SK-N-DZ (cell line): ENCODE results near the gene EFS.
"Not testable (repeated sequence)": the region's sequence is repeated elsewhere in the genome, so short reads cannot be mapped to it uniquely, and the experiment has no call there.

Experiments used
- DNase-seq: peaks from one replicate; pipeline ENCODE4 v3.0.0-alpha.2; 2015; ENCODE audit warnings: low spot score

The EFS gene

GRCh38 chr14:23399136-23399535 is 34.2 kb upstream of the EFS start:
- DNase-seq, result no peak

- DNase-seq, result no peak
Measured at GRCh38 chr14:23398348-23398747, 33.4 kb upstream of the EFS start.

GRCh38 chr14:23396781-23397407 is 31.9 kb upstream of the EFS start:
- DNase-seq, result no peak

GRCh38 chr14:23396126-23396525 is 31.2 kb upstream of the EFS start:
- DNase-seq, result no peak

GRCh38 chr14:23392613-23393012 is 27.6 kb upstream of the EFS start:
- DNase-seq, result no peak

GRCh38 chr14:23389871-23390270 is 24.9 kb upstream of the EFS start:
- not testable (repeated sequence) for DNase-seq

GRCh38 chr14:23389396-23389795 is 24.4 kb upstream of the EFS start:
- no peak for DNase-seq

GRCh38 chr14:23388996-23389395 is 24.0 kb upstream of the EFS start:
- no peak for DNase-seq

GRCh38 chr14:23387916-23388882 is 23.2 kb upstream of the EFS start:
- no peak for DNase-seq

- DNase-seq, result no peak
Measured at GRCh38 chr14:23386999-23387398, 22.0 kb upstream of the EFS start.

- not testable (repeated sequence) for DNase-seq
Measured at GRCh38 chr14:23386266-23386657, 21.3 kb upstream of the EFS start.

GRCh38 chr14:23385642-23386265 is 20.8 kb upstream of the EFS start:
- DNase-seq, result no peak

- DNase-seq, result no peak
Measured at GRCh38 chr14:23385244-23385641, 20.3 kb upstream of the EFS start.

GRCh38 chr14:23384364-23385080 is 19.6 kb upstream of the EFS start:
- DNase-seq, result no peak

GRCh38 chr14:23382731-23383440 is 17.9 kb upstream of the EFS start:
- DNase-seq, result no peak

- DNase-seq, result no peak
Measured at GRCh38 chr14:23382276-23382675, 17.3 kb upstream of the EFS start.

- no peak for DNase-seq
Measured at GRCh38 chr14:23381871-23382270, 16.9 kb upstream of the EFS start.

GRCh38 chr14:23380976-23381375 is 16.0 kb upstream of the EFS start:
- DNase-seq, result no peak

GRCh38 chr14:23380197-23380914 is 15.4 kb upstream of the EFS start:
- no peak for DNase-seq

GRCh38 chr14:23379366-23380196 is 14.6 kb upstream of the EFS start:
- DNase-seq, result peak; percentile 59
